Vagina (tissue), 2 donors: ENCODE data around the gene APLN.

ENCODE experiments used
- CTCF ChIP-seq, 3 experiments: fragments of 450-650 bp in 2 of 3; fragments of 200-600 bp in 1 of 3; sonication (generic) in 1 of 3; IDR thresholded peaks; one replicate each; pipeline ENCODE4 v1.5.1; 2017 to 2019; ENCODE audit warnings: antibody characterized with exemption in 3 of 3, mild to moderate bottlenecking in 2 of 3, moderate library complexity in 2 of 3
- POLR2AphosphoS5 ChIP-seq, 2 donors: sonication (generic); formaldehyde crosslinking; IDR thresholded peaks; one replicate each; pipeline ENCODE4 v1.9.0; 2017; ENCODE audit warnings: antibody characterized with exemption in 2 of 2, mild to moderate bottlenecking in 2 of 2, low read depth in 1 of 2; ENCODE audit not compliant: insufficient read depth in 1 of 2

- TF ChIP-seq POLR2AphosphoS5 (IDR thresholded peaks at IDR 0.05; ENCODE audit: insufficient read depth in 1 of 2, low read depth in 1 of 2) (peak in 1 of 2 donors; percentile 54), CTCF (IDR thresholded peaks at IDR 0.05) (peak in 2 of 3 experiments; percentile 14 to 41)
Measured at GRCh38 chrX:129600981-129601424, 53.8 kb downstream of the APLN start.
